C4-2B (cell line): ENCODE results near the gene HNRNPCL2.
"Not testable (repeated sequence)": the region's sequence is repeated elsewhere in the genome, so short reads cannot be mapped to it uniquely, and the experiment has no call there.

Source experiments
- H3K27ac ChIP-seq: fragments of 450-650 bp; 2 replicates; pipeline ENCODE4 v1.5.1; 2017

HNRNPCL2 gene

DNA sequence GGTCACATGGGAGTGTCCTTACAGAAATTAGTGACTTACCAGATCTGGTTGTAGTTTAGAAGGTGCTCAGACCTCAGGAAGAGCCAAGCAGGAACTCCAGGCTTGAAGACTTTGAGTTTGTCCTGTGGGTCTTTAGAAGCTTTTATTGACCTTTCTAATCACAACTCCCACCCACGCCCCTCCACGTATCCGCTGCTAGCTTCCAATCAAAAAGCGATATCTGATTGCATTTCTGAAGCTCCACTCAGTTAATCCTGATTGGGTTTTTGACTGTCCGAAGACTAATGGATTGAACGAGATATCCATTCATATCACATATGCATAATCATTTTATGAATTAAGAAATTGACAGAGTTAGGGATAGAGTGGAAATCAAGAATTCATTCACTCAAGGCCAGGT is at the start of gene HNRNPCL2:
HNRNPCL2 (minus strand) TSS at position 101 of the 400 bp plus-strand sequence. CDS start 454 bp downstream, outside the sequence.
- H3K27ac ChIP-seq: not testable (repeated sequence)

GRCh38 chr1:13165531-13165930 is 48.9 kb upstream of the HNRNPCL2 start, which contains the start of gene HNRNPCL4:
Gene HNRNPCL4, minus strand, starts transcription at chr1:13165631. Its CDS starts 164 bp downstream, at chr1:13165467.
- H3K27ac ChIP-seq: not testable (repeated sequence)

DNA sequence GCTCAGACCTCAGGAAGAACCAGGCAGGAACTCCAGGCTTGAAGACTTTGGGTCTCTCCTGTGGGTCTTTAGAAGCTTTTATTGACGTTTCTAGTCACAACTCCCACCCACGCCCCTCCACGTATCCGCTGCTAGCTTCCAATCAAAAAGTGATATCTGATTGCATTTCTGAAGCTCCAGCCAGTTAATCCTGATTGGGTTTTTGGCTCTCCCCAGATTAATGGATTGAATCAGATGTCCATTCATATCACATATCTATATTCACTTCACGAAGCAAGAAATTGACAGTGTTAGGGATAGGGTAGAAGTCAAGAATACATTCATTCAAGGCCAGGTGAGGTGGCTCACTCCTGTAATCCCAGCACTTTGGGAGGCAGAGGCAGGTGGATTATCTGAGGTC is 39.3 kb upstream of the HNRNPCL2 start, which contains the start of gene PRAMEF26:
PRAMEF26 (minus strand) TSS at position 101 of the 400 bp plus-strand sequence. CDS start 2,914 bp downstream, outside the sequence.
- not testable (repeated sequence) for H3K27ac ChIP-seq

- H3K27ac ChIP-seq: not testable (repeated sequence)
Observed at GRCh38 chr1:13070474-13070873, 46.2 kb downstream of the HNRNPCL2 start, which contains the start of gene PRAMEF25. Gene PRAMEF25, plus strand, starts transcription at chr1:13070774. Its CDS starts 2,920 bp downstream, at chr1:13073694.
